GM21723 (cell line): ENCODE data around the gene MFF.

ENCODE experiments used
- ATAC-seq: cut with Tn5 transposase; IDR thresholded peaks from one replicate; pipeline ENCODE4 v1.9.1; 2021; ENCODE audit warnings: mild to moderate bottlenecking, moderate library complexity; ENCODE audit not compliant: unreplicated experiment

MFF gene

GRCh38 chr2:227404585-227405271 is 79.7 kb downstream of the MFF start:
- ATAC-seq, result no peak

GRCh38 chr2:227406177-227407031 is 81.4 kb downstream of the MFF start:
- peak; percentile 63 for ATAC-seq
